ENCODE data around the gene TBC1D5.
A peak's percentile ranks its signal among the peaks of the same experiment; 100 is the strongest.

Gene TBC1D5

DNA sequence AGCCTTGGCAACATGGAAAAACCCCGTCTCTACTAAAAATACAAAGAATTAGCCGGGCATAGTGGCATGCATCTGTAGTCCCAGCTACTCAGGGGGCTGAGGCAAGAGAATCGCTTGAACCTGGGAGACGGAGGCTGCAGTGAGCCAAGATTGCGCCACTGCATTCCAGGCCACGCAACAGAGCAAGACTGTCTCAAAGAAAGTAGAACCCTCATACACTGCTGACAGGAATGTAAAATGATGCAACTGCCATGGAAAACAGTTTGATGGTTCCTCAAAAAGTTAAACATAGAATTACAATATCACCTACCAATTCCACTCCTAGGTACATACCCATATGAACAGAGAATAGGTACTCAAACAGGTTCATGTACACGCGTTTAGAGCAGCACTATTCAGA lies 158.9 kb downstream of the TBC1D5 start:
- TF ChIP-seq, protein P1, sequence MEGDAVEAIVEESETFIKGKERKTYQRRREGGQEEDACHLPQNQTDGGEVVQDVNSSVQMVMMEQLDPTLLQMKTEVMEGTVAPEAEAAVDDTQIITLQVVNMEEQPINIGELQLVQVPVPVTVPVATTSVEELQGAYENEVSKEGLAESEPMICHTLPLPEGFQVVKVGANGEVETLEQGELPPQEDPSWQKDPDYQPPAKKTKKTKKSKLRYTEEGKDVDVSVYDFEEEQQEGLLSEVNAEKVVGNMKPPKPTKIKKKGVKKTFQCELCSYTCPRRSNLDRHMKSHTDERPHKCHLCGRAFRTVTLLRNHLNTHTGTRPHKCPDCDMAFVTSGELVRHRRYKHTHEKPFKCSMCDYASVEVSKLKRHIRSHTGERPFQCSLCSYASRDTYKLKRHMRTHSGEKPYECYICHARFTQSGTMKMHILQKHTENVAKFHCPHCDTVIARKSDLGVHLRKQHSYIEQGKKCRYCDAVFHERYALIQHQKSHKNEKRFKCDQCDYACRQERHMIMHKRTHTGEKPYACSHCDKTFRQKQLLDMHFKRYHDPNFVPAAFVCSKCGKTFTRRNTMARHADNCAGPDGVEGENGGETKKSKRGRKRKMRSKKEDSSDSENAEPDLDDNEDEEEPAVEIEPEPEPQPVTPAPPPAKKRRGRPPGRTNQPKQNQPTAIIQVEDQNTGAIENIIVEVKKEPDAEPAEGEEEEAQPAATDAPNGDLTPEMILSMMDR (IDR thresholded peaks at IDR 0.05; ENCODE audit: insufficient read depth, low read depth, low read length, missing control alignments): no peak
- DNase-seq (ENCODE audit: low read depth): no peak
- H3K4me3 ChIP-seq (ENCODE audit: low read depth, low read length): no peak overlapping the region

DNA sequence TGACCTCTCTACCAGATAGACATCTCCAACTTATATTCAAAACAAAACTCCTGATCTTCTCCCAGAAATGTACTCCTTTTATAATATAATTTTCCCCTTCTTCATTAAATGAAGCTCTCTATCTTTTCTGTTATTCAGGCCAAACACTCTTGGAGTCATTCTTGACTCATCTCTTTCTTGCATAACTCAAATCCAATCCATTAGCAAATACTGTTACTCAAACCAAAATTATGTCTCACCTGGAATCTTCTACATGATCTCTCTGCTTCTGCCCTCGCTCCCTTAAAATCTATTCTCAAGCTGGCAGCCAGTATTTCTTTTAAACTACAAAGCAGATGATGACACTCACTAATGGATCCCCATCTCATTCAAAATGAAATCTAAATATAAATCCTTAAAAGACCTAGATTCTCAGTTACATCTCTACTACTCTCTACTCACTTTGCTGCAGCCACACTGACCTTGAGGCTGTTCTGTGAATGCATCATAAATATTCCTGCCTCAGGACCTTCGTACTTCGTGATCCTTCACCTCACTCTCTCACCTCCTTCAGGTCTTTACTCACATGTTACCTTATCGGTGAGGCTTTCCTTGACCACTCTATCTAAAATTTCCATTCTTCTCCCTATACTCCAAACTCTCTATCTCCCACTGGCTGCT lies 160.9 kb downstream of the TBC1D5 start:
- TF ChIP-seq, protein P1 (IDR thresholded peaks at IDR 0.05; ENCODE audit: insufficient read depth, low read depth, low read length, missing control alignments): no peak
- no peak for DNase-seq (ENCODE audit: low read depth)
- no peak overlapping the region for H3K4me3 ChIP-seq (ENCODE audit: low read depth, low read length)

DNA sequence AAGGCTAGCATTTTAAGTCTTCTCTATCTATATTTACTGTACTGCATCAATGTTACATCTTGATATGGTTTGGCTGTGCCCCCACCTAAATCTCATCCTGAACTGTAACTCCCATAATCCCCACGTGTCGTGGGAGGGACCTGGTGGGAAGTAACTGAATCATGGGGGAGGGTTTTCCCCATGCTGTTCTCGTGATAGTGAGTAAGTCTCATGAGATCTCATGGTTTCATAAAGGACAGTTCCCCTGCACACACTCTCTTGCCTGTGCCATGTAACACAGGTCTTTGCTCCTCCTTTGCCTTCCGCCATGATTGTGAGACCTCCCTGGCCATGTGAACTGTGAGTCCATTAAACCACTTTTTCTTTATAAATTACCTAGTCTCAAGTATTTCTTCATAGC lies 161.5 kb downstream of the TBC1D5 start:
- no peak overlapping the region for H3K4me3 ChIP-seq (ENCODE audit: low read depth, low read length)
- TF ChIP-seq, protein P1 (IDR thresholded peaks at IDR 0.05; ENCODE audit: insufficient read depth, low read depth, low read length, missing control alignments): no peak
- no peak for DNase-seq (ENCODE audit: low read depth)

DNA sequence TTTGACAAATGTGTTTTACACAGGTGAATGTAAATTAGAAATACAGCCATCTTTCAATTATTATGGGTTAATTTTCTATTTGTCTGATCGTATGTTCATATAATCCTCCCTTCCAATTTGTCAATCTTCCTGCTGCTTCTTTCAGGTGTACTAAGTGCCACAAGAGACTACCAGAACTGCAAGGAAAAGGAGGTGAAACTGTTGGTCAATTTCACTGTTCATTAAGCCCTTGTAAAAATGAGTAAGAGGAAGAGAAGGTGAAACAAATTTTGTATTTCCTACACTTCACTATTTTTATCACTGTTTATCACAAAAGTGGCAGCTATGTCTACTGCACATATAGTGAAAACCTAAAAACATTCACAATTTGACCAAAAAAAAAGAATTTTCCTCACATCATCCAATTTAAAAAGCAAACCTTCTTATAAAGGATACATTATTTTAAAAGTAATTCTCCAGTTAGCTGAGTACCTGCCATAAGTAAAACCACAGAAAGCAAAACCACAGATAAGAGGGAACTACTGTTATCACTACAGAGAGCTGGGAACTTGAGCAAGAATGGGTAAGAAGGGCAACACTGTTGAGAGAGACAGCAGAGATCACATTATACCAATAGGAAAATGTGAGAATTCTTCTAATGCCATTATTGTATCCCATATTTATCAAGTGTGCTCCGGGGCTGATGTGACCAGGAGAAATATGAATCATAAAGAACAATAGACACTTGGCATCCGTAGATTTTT lies 163.0 kb downstream of the TBC1D5 start:
- DNase-seq (ENCODE audit: low read depth): peak; percentile 62
- no peak overlapping the region for H3K4me3 ChIP-seq (ENCODE audit: low read depth, low read length)
- TF ChIP-seq, protein P1 (IDR thresholded peaks at IDR 0.05; ENCODE audit: insufficient read depth, low read depth, low read length, missing control alignments): no peak

DNA sequence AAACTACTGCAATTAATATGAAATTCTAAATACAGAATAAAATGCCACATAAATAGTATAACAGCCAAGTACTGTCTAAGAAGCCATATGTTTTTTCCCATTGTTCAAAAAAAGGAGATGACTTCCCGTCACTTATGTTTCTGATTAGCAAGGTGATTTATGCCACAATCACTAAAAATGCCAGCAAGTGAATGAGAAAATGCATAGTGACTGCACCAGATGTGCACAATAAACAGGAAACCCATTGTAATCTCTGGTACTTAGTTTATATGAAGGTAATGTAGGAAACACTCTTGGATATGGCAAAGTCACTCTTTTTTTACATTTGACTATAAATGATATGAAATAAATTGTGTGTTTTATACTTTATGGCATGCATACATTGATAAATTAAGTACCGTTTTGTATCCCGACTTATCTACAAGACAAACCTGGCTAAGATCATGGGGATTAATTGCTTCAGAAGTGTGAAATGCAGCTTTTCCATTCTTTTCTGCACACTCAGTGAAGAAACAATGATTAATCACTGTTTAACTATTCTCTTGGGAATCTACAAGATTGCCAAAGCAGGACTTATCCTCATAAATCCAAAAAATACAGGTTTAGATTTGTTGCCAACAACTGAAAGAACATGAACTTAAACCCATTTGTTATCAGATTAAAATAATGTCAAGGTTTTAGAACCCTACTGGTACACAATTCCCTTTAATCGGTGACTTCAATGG lies 164.5 kb downstream of the TBC1D5 start:
- TF ChIP-seq, protein P1 (IDR thresholded peaks at IDR 0.05; ENCODE audit: insufficient read depth, low read depth, low read length, missing control alignments): no peak
- H3K4me3 ChIP-seq (ENCODE audit: low read depth, low read length): no peak overlapping the region
- DNase-seq (ENCODE audit: low read depth): no peak

DNA sequence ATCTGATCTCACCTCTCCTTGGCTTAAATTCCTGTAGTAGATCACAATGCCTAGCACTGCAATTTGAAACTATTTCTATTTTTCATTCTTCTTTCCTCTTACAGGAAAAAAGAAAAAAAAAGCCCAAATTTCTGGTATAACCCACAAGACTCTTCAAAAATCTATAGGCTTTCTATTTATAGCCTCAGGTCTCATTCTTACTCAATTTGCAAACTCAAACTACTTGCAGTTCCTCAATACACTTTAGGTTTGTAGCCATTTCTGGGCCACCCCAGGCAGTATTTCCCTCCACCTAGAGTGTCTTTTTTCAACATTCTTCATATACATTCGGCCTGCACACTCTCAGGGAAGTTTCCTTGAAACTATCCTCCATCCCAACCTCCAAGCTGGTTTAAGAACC lies 169.0 kb downstream of the TBC1D5 start:
- DNase-seq (ENCODE audit: low read depth): peak; percentile 61
- no peak overlapping the region for H3K4me3 ChIP-seq (ENCODE audit: low read depth, low read length)
- TF ChIP-seq, protein P1 (IDR thresholded peaks at IDR 0.05; ENCODE audit: insufficient read depth, low read depth, low read length, missing control alignments): no peak

Data from GM12865 (cell line).